Ascending aorta (tissue), 2 donors: ENCODE results near the gene RPL12. TPM values are rescaled to one million over a fixed set of nuclear protein-coding genes. Genes with fewer than 3 reads are reported as not detected.

Experiments used
- DNase-seq, 2 donors: peaks; one replicate each; pipeline ENCODE4 v3.0.0-alpha.2; 2019; ENCODE audit warnings: low spot score in 2 of 2
- H3K27ac ChIP-seq, 2 donors: fragments of 200-600 bp; sonication (generic); one replicate each; pipeline ENCODE4 v1.5.1; 2016 to 2017; ENCODE audit warnings: mild to moderate bottlenecking in 1 of 2
- H3K27me3 ChIP-seq: fragments of 200-600 bp; sonication (generic); one replicate; pipeline ENCODE4 v1.5.1; 2017
- H3K36me3 ChIP-seq, 2 donors: fragments of 200-600 bp; sonication (generic); one replicate each; pipeline ENCODE4 v1.5.1; 2016
- H3K4me1 ChIP-seq, 2 donors: fragments of 200-600 bp; sonication (generic); one replicate each; pipeline ENCODE4 v1.5.1; 2016 to 2017; ENCODE audit warnings: mild to moderate bottlenecking in 1 of 2
- H3K4me3 ChIP-seq, 2 donors: fragments of 200-600 bp; sonication (generic); one replicate each; pipeline ENCODE4 v1.5.1; 2016 to 2017; ENCODE audit warnings: mild to moderate bottlenecking in 1 of 2
- H3K9me3 ChIP-seq, 2 donors: fragments of 200-600 bp; sonication (generic); one replicate each; pipeline ENCODE4 v1.5.1; 2016
- intact Hi-C: fragments of 100-400 bp; cut with DNase I; formaldehyde crosslinking; loops from one replicate; pipeline ENCODE4 v1.15.1; 2023
- total RNA-seq: library from RNA; depleted of rRNA; stranded (reverse); fragments of >200 nt; gene quantifications from one replicate; pipeline ENCODE4 v1.1.0, GENCODE V29; 2016
- TF ChIP-seq, protein P1 (sequence below), 3 experiments: fragments of 200-600 bp in 2 of 3; fragments of 450-650 bp in 1 of 3; sonication (generic) in 2 of 3; IDR thresholded peaks; one replicate each; pipeline ENCODE4 v1.5.1; 2016 to 2019; ENCODE audit warnings: antibody characterized with exemption in 3 of 3, mild to moderate bottlenecking in 1 of 3, moderate library complexity in 1 of 3

The RPL12 gene
- total RNA-seq, 1 donor from 2014 or later: 1,924 TPM

DNA sequence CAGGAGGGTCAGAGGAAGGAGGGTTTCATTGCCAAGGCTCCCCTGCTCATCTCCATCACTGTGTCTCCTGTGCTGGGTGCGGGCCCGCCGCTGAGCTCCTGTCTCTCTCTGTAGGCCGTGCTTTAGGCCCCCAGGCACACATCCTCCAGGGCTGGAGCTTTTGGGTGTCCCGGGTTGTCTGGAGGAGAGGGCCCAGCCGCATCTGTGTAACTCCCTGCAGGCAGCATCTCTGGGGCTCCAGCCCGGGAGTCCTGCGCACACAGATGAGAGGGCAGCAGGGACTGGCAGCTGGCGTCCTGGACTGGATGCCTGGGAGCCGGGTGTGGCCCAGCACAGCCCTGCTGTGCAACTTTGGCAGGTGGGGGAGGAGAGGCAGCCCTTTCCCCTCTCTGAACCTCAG, 40.3 kb upstream of the RPL12 start:
- Histone ChIP-seq H3K27ac (no peak overlapping the region), H3K36me3 (peaks cover 60 to 84% of the 10 kb centered on the region in 2 donors), H3K27me3 (no peaks in the 10 kb centered on the region), H3K4me3 (no peak overlapping the region), H3K4me1 (peaks cover 7 to 14% of the 10 kb centered on the region in 2 donors), H3K9me3 (no peaks in the 10 kb centered on the region)
- TF ChIP-seq, protein P1, sequence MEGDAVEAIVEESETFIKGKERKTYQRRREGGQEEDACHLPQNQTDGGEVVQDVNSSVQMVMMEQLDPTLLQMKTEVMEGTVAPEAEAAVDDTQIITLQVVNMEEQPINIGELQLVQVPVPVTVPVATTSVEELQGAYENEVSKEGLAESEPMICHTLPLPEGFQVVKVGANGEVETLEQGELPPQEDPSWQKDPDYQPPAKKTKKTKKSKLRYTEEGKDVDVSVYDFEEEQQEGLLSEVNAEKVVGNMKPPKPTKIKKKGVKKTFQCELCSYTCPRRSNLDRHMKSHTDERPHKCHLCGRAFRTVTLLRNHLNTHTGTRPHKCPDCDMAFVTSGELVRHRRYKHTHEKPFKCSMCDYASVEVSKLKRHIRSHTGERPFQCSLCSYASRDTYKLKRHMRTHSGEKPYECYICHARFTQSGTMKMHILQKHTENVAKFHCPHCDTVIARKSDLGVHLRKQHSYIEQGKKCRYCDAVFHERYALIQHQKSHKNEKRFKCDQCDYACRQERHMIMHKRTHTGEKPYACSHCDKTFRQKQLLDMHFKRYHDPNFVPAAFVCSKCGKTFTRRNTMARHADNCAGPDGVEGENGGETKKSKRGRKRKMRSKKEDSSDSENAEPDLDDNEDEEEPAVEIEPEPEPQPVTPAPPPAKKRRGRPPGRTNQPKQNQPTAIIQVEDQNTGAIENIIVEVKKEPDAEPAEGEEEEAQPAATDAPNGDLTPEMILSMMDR (IDR thresholded peaks at IDR 0.05): no peak
- no peak for DNase-seq
- intact Hi-C loops: no loop called here

DNA sequence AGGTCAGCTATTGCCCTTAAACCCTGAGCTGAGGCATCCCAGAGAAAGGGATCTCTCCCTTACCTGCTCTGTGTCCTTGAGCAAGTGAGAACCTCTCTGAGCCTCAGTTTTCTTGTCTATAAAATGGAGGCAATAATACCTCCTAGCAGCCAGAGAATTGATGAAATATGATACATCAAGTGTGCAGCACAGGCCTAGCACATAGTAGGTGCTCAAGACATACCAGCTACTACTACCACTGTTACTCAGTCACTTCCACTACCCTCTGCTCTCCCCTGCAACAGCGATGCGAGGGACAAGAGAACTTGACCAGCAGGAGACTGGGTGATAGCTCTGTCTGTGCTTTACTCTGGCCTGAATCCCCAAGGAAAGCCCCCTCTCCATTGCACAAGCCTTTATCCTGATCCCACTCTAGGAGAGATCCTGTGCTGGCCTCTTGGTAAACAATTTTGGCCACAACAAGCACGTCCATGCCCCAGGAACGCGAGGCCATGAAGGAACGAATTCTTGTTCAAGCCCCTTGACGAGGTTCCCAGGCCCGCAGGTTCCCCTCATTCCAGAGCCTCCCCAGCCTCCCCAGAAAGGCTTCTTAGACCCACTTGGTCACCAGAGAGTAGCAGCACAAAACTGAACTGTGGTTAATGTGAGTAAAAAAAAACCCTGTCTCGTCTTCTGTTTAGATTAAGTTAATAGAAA, 39.5 kb upstream of the RPL12 start:
- no peaks in the 10 kb centered on the region for H3K27me3 ChIP-seq
- no peaks in the 10 kb centered on the region for H3K9me3 ChIP-seq
- intact Hi-C loops: no loop called here
- TF ChIP-seq, protein P1 (IDR thresholded peaks at IDR 0.05): no peak
- H3K4me3 ChIP-seq: no peak overlapping the region
- DNase-seq: no peak
- H3K27ac ChIP-seq: no peak overlapping the region
- H3K36me3 ChIP-seq: peaks cover 58 to 84% of the 10 kb centered on the region in 2 donors
- peaks cover 4 to 10% of the 10 kb centered on the region in 2 donors for H3K4me1 ChIP-seq

DNA sequence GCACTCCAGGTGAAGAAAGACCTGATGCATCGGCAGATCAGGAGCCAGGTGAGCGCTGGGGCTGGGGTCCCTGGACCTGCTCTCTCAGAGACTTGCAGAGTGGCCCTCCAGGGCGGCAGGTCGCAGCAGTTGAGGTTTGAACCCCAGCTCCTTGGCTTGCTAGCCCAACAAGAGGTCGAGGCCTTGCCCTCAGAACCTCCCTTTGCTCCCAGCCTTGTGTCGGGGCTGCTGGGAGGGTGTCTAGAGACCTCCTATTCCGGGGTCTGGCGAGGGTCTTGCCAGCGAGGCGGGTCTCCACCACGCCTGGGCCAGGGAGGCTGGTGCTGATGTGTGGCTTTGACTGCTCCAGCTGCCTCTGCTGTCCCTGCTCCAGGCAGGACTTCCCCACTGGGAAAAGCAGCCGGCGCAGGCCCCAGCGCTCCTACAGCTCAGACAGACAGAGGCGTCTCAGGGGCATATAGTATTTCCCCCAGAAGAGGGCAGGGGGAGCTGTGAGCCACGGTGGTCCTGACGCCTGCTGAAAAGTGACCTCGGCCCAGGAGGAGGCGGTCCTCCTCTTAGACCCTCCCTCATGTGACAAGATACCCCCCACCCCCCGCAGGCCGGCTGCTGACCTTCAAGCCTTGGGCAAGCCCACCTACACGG, 38.4 kb upstream of the RPL12 start:
- H3K36me3 ChIP-seq: peaks cover 67 to 93% of the 10 kb centered on the region in 2 donors

DNA sequence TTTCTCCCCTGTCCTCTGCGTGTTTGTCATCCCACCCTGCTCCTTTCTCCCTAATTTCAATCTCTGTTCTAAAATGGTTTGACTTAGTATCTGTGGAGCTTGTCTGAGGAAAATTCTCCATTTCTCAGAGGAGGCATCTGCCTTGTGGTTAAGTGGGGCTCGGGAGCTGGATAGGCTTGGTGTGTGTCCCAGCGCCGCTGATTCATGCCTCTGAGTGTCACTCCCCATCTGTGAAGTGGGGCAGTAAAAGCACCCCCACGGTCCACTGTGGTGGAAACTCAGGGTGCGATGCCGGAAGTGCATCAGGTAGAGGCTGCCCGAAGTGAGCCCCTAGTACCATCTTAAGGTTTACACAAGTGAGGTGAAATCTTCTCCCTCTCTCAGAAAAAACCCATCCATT, 37.7 kb upstream of the RPL12 start:
- peaks cover 65 to 96% of the 10 kb centered on the region in 2 donors for H3K36me3 ChIP-seq
- no peaks in the 10 kb centered on the region for H3K4me1 ChIP-seq
- no peak overlapping the region for H3K4me3 ChIP-seq
- DNase-seq: no peak
- intact Hi-C loops: no loop called here
- TF ChIP-seq, protein P1 (IDR thresholded peaks at IDR 0.05): no peak
- no peaks in the 10 kb centered on the region for H3K27me3 ChIP-seq
- no peak overlapping the region for H3K27ac ChIP-seq
- H3K9me3 ChIP-seq: no peaks in the 10 kb centered on the region

More for the DNA sequence above, 38.4 kb upstream of the RPL12 start:
- Histone ChIP-seq H3K9me3 (no peaks in the 10 kb centered on the region), H3K27me3 (no peaks in the 10 kb centered on the region), H3K4me3 (no peak overlapping the region), H3K4me1 (peaks cover 0 to 1% of the 10 kb centered on the region in 2 donors), H3K27ac (no peak overlapping the region)
- intact Hi-C loops: no loop called here
- TF ChIP-seq, protein P1 (IDR thresholded peaks at IDR 0.05): no peak
- DNase-seq: no peak

DNA sequence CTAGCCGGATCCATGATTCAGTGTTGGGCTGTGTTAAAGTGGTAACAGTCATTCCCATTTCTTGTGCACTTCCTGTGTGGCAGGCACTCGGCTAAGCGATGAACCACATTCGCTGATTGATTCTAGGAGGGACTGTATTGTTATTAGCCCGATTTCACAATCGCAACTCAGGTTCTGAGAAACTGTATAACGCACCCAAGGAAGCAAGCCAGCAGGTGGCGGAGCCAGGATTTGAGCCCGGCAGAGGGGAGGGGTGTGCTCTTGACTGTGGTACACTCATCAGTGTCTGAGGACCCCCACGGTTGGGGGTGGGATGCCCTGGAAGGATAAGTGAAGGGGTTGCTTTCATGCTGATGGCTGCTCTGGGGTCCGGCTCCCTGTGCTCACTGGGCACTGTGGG, 34.8 kb upstream of the RPL12 start:
- Histone ChIP-seq H3K9me3 (no peaks in the 10 kb centered on the region), H3K4me3 (no peak overlapping the region), H3K27ac (no peak overlapping the region), H3K4me1 (no peaks in the 10 kb centered on the region), H3K27me3 (no peaks in the 10 kb centered on the region), H3K36me3 (peaks cover 51 to 87% of the 10 kb centered on the region in 2 donors)
- TF ChIP-seq, protein P1 (IDR thresholded peaks at IDR 0.05): no peak
- DNase-seq: no peak
- intact Hi-C loops: no loop called here
